NCI-H1436 (cell line): Measurements from ENCODE around the gene SAMD14.

ENCODE experiments used
- DNase-seq: peaks from one replicate; lab custom pipeline; 2025; lab: John Stamatoyannopoulos, UW

SAMD14 gene

DNA sequence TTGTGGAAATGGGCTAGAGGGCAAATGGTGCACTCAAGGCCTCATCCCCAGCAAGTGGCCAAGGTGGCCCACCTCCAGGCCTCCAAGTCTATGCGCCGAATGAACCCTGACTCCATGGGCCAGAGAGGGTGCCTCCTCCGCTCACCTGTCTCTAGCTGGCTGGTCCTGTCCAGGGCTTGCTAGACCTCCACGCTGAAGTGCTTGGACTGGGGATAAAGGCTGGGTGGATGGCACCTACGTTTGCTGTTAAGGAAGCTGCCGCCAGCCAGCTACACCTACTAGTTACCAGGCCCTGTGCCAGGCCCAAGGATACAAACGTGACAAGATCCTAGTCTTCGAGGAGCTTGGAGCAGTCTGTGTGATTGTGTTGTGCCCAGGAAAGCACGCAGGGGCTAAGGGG is 35.1 kb upstream of the SAMD14 start:
- no peak for DNase-seq

GRCh38 chr17:50164697-50164988 is 34.7 kb upstream of the SAMD14 start:
- DNase-seq = no peak

- DNase-seq = no peak
Measured at GRCh38 chr17:50163843-50164696, 34.1 kb upstream of the SAMD14 start.

DNA sequence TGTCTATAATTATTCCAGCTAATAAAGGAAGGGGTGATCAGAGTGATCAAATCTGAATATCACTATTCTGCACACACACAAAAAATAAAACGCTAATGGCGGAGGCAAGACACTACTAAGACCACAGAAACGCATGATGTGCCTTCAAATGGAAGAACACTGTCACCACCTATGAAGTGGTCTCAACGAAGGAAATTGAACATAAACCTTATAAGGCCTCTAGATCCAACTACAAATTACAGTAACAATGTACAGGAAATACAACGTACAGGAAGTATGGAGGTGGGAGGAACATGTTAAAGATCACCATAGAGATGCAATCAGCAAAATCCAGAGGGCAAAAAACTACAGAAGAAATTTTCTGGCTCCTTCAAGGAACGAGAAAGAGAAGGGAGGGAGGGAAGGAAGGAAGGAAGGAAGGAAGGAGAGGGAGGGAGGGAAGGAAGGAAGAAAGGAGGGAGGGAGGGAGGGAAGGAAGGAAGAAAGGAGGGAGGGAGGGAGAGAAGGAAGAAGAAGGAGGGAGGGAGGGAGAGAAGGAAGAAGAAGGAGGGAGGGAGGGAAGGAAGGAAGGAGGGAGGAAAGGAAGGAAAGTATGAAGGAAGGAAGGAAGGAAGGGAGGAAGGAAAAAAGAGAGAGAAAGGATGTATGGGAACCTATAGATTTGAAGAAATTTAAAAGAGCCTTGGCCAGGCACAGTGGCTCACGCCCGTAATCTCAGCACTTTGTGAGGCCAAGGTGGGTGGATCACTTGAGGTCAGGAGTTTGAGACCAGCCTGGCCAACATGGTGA is 32.7 kb upstream of the SAMD14 start:
- DNase-seq = no peak

DNA sequence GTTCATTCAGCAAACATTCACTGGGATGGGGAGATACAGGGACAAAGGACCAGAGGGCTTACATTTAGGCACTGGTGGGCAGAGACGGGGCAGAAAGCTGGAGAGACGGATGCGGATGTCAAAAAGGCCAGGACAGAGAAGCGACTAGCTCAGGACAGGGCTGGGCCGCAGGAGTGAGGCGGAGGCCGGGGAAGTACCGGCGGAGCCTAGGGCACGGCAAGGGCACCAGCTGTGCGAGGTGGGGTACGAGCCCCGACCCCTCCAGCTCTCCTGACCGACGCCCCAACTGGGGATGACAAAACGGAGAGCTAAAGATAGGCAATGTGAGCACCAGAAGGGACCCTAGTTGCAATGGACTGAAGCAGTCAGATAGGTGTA is 31.9 kb upstream of the SAMD14 start:
- no peak for DNase-seq

GRCh38 chr17:50161023-50161910 is 31.3 kb upstream of the SAMD14 start:
- peak; percentile 96 for DNase-seq

DNA sequence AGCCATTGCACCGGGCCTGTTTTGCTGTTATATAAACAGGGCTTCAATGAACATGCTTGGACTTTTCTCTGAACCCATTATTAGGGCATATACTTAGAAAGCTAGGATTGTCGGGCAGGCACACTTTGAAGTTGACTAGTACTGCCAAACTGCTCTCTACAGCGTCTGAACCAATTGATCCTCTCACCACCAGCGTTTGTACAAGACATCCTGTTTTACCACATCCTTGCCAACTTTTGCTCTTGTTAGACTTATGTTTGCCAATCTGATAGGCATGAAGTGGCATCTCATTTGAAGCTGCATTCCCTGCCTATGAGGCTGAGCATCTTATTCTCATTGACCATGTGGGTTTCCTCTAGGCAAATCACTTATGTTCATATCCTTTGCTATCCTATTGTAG is 27.9 kb upstream of the SAMD14 start:
- no peak for DNase-seq

GRCh38 chr17:50155115-50155819 is 25.3 kb upstream of the SAMD14 start:
- no peak for DNase-seq

DNA sequence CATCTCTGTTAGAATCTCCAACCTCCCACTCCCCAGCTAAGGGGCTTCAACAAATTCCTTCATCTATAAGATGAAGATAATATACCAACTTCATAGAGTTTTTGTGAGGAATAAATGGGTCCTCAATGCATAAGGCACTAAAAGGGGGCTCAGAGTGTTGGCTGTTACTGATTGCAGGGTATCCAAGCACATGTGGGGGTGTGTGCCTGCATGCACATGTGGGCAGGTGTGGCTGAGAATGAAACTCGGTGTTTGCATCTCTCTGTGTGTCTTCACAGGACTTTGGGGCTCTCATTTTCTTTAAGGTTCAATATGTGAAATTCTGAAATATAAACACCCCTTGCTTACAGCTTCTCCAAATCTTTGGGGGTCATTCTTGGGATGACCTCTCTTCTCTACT is 24.6 kb upstream of the SAMD14 start:
- DNase-seq = no peak

DNA sequence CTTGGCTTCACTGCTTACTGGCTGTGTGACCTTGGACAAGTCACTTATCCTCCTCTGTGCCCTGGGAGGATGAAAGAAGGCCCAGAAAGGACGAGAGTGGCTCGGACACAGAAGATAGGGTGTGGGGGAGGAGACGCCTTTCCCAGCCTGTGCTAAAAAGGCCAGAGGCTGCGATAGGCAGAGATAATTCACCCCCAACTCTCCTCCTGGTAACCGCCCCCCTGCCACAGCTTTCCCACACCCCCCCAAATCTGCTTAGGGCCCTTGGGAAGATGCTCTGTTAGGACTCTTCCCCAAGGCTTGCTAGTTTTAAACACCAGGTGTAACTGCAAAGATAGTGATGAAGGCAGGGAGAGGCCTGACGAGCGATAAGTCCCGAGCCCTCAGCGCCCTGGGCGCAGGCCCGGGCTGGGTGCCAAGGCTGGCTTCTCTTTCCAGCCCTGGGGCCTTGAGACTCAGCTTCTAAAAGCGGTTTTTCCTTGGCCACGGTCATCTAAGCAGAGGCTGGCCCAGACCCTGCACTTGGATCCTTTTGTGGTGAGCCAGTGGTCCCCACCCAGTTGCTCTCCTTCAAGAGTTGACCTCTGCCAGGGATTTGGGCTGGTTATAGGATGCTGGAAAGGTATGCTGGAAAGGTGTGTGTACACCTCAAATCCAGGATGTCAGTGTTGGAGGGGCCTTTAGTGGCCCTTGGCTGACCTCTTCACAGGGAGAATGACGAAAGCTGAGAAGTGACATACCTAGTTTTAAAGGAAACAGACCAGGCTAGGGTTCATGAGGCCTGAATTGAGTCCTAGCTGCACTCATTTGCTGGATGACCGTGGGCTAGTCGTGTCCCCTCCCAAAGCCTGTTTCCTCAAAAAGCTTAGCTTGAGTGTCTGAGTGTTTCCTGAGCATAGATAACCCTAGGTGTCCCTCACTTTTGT is 24.0 kb upstream of the SAMD14 start:
- no peak for DNase-seq

- DNase-seq = no peak
Measured at GRCh38 chr17:50152736-50153135, 22.8 kb upstream of the SAMD14 start.

DNA sequence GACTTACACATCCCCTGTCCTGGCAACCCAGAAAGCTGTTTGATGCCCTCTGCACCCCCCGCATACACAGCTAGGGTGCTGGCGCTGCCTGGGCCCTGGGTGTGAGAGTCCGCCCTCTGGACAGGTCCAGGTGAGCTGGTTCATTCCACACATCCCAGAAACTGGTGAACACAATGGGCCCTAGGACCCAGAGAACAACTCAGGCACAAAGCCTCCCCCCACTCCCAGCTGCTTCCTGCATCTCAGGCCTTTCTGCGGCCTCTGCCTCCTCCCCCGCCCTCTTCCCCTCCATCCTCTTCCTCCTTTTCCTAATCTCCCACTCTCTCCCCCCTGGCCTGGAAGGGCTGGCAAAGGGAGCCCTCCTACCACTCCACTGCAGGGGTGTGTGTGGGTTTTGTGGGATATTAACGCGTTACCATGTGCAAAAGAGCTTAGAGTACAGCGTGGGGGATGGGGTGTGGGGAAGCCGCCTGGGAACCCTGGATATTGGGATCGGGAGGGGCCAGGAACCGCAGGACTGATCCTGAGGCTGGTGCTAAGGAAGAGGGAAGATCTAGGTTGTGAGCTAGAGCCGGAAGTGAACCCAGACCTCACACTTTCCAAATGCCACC is 22.1 kb upstream of the SAMD14 start:
- DNase-seq = peak; percentile 69

- peak; percentile 90 for DNase-seq
Measured at GRCh38 chr17:50151041-50151936, 21.3 kb upstream of the SAMD14 start.

DNA sequence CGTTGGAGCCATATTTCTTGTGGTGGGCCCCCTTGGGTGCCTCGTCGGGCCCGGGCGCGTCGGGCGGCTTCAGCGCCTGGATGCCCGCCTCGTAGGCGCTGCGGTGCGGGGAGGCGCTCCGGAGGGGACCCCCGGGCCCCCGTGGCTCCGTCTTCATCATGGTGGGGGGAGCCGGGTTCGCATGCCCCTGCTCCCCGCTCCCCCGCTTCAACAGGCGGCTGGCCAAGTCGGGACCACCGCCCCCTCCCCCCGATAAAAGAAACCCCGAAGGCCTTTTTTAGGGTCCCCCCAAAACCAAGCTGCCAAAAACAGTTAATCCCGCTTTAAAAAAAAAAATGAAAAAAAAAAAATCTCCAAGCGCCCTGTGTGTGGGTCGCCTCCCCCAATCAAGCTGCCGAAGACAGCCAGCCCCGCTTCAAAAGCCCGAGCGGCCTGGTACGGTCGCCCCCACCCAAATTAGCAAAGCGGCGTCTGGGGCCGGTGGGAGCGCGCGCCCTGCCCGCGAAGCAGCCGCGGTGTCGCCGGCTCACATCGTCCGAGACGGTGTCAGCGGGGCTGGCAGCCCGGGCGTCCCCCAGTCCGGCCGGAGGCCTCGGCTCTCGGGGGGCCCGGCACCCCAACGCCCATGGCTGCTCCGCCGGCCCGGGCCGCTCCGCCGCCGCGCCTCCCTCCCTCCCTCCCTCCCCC is 20.5 kb upstream of the SAMD14 start, which contains the start of gene PPP1R9B:
Gene PPP1R9B (minus strand): TSS at position 324 of the 687 bp plus-strand sequence. CDS start 164 bp downstream, at position 160.
- no peak for DNase-seq

DNA sequence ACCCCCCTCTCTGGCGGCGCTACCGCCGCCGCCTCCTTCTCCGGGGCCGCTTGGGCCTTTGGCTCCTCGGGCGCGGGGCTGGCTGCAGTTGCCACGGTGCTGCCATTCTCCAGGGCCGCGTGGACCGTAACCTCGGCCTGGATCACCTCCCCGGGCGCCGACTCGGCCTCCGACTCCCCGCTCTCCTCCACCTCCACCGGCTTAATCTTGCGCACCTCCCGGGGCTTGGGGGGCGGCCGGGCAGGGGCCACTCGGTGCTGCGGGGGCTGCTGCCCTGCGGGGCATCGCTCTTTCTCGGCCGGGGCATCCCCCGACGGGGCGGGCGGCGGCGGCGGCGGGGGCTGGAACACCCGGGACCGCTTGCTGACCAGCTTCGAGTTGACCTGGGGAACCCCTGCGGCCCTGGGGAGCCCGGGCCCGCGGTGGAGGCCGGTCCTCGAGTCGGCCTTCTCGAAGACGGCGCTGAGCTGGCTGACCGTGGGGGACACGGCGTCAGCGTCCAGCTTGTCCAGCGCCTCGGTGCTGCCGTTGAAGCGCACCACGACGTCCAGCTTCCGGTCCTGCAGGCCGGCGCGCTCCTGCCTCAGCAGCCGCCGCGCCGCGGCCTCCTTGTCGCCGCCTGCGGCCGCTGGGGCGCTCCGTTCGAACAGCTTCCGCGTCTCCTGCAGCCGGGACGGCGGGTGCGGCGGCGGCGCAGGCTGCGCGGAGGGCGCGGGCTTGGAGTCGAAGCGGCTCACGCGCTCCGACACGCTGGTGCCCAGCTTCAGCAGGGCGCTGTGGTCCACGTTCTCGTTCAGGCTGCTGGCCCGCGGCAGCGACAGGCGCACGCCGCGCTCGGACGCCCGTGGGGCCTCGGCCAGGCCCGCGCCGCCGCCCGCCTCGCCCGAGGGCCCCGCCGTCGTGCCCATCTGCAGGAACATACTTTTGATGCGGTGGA is 19.7 kb upstream of the SAMD14 start:
- DNase-seq = no peak

DNA sequence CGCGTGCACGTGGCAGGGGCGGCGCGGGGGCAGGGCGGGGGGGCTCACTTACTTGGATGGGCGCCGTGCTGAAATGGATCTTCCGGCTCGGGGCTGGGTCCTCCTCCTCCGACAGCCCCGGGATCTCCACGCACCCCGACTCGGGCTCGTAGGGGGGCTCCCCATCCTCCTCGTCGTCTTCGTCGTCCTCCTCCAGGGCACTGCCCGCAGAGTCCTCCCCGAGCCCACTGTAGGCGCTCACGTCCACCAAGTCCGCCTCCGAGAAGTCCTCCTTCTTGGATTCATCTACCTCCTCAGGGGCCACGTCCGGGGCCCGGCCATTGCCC is 19.1 kb upstream of the SAMD14 start:
- no peak for DNase-seq

GRCh38 chr17:50148226-50149090 is 18.5 kb upstream of the SAMD14 start:
- no peak for DNase-seq
